ENCODE results near the gene ACAT2.

ACAT2 gene

DNA sequence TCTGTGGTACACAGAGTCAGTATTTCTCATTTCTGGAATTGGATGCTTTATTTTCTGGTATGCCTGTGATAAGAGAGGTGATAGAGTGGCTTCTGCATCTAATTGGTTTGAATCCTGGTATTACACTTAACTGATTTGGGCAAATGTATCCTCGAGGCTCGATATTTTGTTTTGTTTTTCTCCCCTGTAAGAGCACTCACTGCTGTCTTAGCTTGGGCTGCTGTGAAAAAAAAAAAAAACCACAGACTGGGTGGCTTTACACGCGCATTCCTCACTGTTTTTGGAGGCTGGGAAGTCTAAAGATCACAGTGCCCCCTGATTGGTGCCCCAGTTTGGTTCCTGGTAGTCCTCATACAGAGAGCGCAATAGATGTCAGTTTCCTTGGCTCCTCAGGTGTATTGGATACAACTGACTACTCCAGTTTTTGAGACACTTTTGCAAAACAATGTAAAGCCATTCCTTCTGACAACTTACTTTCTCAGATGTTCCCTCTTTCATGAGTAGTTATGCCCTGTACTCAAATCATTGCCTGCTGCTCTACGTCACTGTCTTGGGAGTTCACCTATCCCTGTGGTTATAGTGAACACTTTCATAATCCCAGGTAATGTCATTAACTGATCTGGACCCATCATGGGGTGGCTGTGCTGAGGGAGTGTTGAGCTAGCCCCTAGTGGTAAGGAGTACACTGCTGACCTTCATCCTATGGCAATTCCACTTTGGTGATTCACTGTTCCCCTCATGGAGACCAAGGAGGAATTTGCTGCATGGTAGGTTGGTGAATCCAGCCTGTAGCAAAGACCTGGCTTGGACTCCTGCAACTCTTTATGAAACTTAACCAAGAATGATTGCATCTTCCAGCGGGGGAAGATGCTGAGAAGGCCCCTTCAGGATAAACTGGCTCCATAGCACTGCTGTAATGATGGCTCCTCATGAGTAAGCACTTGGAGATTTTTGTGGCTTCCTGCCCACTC, 3.5 kb upstream of the ACAT2 start:
- in situ Hi-C loops (cut with MboI; ENCODE audit: low pct_unique_long_range_greater_than_20kb, low sequenced_read_pairs, unreplicated experiment): no loop called here
- TF ChIP-seq, protein P1, sequence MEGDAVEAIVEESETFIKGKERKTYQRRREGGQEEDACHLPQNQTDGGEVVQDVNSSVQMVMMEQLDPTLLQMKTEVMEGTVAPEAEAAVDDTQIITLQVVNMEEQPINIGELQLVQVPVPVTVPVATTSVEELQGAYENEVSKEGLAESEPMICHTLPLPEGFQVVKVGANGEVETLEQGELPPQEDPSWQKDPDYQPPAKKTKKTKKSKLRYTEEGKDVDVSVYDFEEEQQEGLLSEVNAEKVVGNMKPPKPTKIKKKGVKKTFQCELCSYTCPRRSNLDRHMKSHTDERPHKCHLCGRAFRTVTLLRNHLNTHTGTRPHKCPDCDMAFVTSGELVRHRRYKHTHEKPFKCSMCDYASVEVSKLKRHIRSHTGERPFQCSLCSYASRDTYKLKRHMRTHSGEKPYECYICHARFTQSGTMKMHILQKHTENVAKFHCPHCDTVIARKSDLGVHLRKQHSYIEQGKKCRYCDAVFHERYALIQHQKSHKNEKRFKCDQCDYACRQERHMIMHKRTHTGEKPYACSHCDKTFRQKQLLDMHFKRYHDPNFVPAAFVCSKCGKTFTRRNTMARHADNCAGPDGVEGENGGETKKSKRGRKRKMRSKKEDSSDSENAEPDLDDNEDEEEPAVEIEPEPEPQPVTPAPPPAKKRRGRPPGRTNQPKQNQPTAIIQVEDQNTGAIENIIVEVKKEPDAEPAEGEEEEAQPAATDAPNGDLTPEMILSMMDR (IDR thresholded peaks at IDR 0.05; ENCODE audit: extremely low read depth, insufficient read depth, missing control alignments): no peak
- DNase-seq (ENCODE audit: low spot score): no peak

DNA sequence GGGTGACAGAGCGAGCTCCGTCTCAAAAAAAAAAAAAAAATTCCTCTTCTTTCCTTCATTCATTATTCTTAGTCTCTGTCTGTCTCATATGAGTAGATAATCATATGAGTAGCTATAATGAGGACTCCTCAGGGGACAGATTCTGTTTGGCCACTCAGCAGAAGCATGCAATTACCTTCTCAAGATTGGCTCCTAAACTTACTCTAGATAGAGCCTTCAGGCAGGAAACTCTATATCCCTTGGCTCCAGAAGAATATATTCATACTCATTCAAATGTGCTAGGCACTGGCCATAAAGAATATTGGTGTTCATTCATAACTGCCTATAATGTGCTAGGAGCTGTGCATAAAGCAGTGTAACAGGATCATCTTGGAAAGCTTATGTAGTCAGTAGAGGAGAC, 2.2 kb upstream of the ACAT2 start:
- TF ChIP-seq, protein P1 (IDR thresholded peaks at IDR 0.05; ENCODE audit: extremely low read depth, insufficient read depth, missing control alignments): no peak
- in situ Hi-C loops (cut with MboI; ENCODE audit: low pct_unique_long_range_greater_than_20kb, low sequenced_read_pairs, unreplicated experiment): no loop called here
- DNase-seq (ENCODE audit: low spot score): no peak

DNA sequence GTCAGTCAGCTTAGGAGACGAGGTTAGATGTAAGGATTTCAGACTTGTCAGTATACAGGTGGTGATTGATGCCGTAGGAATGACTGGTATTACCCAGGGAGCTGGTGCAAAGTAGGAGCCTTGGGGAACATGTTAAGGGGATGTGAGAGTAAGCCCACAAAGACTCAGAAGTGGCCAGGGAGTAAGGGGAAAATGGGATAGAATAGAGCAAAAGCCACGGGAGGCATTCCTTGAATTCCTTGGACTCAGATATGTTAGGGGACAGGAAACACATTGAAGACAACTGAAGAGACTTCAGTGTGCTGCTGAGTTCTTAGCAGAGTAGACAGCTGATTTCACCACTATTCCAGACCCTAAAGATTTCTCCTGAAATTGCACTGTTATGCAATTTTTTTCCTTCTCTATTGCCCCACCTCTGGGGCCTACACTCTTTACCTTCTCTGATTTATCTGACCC, 1.2 kb upstream of the ACAT2 start:
- TF ChIP-seq, protein P1 (IDR thresholded peaks at IDR 0.05; ENCODE audit: extremely low read depth, insufficient read depth, missing control alignments): no peak
- no peak for DNase-seq (ENCODE audit: low spot score)
- in situ Hi-C loops (cut with MboI; ENCODE audit: low pct_unique_long_range_greater_than_20kb, low sequenced_read_pairs, unreplicated experiment): no loop called here

DNA sequence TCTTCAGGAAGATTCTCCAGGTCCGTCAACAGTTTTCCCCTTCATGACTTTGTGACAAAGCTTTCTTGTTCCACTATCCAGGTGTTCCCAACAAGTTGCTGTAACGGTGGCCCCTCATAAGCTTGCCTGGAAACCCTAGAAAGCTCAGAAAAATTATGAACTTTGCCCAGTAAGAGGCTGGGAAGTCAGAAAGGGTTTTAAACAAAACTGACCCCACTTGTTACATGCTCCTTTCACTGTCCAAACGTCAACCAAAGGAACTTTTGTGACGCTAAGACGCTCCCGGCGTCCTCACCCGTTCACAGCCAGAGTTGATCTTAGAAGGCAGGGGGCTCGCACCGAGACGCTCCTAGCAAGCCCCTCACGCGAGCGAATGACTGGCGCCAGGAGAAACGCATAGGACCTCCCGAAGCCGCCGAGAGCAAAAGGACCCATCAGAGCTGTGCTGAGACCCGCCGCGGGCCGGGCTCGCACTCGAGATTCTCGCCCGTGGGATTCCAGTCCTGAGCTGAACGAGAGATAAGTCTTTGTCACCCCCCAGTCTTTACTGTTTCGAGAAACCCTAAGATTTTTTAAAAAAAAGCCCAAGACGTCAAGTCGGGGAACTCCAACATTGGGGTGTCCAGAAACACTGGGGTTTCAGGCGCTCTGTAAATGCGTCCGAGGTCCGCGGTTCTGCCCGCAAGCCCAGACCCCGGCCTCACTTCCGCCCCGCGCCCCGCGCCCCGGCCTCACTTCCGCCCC, 544 bp upstream of the ACAT2 start:
- TF ChIP-seq, protein P1 (IDR thresholded peaks at IDR 0.05; ENCODE audit: extremely low read depth, insufficient read depth, missing control alignments): no peak
- DNase-seq (ENCODE audit: low spot score): peak; percentile 25
- in situ Hi-C loops (cut with MboI; ENCODE audit: low pct_unique_long_range_greater_than_20kb, low sequenced_read_pairs, unreplicated experiment): no loop called here

DNA sequence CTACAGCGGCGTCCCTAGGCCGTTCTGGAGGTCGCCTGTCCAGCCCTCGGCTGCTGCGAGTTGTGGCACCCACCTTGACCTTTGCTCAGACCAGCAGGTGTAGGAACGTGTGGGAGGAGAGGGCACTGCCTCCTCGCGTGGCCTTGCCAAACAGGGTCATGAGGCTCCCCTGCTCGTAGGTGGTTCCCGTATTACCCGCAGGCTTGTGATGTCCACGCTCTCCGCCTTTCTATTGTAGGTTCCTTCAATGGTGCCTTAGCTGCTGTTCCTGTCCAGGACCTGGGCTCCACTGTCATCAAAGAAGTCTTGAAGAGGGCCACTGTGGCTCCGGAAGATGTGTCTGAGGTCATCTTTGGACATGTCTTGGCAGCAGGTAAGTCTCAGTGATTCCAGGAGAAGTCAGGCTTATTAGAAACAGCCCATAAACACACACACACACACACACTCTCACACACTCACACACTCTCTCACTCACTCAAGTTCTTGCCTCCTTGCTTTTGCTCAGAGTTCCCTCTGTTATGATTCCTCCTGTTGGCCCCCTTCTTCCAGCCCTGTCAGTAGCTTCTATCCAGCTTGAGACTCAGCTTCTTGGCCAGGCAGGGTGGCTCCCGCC, 942 bp downstream of the ACAT2 start:
- in situ Hi-C loops (cut with MboI; ENCODE audit: low pct_unique_long_range_greater_than_20kb, low sequenced_read_pairs, unreplicated experiment): no loop called here
- DNase-seq (ENCODE audit: low spot score): peak; percentile 30
- TF ChIP-seq, protein P1 (IDR thresholded peaks at IDR 0.05; ENCODE audit: extremely low read depth, insufficient read depth, missing control alignments): no peak

DNA sequence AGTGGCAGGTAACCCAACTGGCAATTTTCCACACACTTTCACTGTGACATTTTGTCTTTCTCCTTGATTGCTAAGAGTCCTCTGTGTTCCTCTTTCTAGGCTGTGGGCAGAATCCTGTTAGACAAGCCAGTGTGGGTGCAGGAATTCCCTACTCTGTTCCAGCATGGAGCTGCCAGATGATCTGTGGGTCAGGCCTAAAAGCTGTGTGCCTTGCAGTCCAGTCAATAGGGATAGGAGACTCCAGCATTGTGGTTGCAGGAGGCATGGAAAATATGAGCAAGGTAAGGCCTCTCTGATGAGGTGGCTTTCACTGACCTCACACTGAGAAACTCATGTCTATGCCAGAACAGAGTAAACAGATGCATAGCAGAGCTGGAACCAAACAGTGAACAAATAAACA, 5.1 kb downstream of the ACAT2 start:
- in situ Hi-C loops (cut with MboI; ENCODE audit: low pct_unique_long_range_greater_than_20kb, low sequenced_read_pairs, unreplicated experiment): no loop called here
- TF ChIP-seq, protein P1 (IDR thresholded peaks at IDR 0.05; ENCODE audit: extremely low read depth, insufficient read depth, missing control alignments): no peak

More for the DNA sequence above, 5.1 kb downstream of the ACAT2 start:
- DNase-seq (ENCODE audit: low spot score): no peak
